Uterus (tissue), 4 donors: Measurements from ENCODE around the gene NELFB. TPM values are rescaled to one million over a fixed set of nuclear protein-coding genes. Genes with fewer than 3 reads are reported as not detected.

ENCODE experiments used
- DNase-seq, 2 donors: peaks; one replicate each; pipeline ENCODE4 v3.0.0-alpha.2; 2019 to 2020
- H3K27ac ChIP-seq, 2 donors: fragments of 200-600 bp; sonication (generic); 1 replicate in 1 of 2; 2 replicates in 1 of 2; pipeline ENCODE4 v1.5.1; 2016 to 2018
- H3K27me3 ChIP-seq, 2 donors: fragments of 200-600 bp; sonication (generic); one replicate each; pipeline ENCODE4 v1.5.1; 2018 to 2019; ENCODE audit warnings: control low read depth in 1 of 2
- H3K36me3 ChIP-seq, 2 donors: fragments of 200-600 bp; sonication (generic); one replicate each; pipeline ENCODE4 v1.5.1; 2019; ENCODE audit warnings: control low read depth in 1 of 2
- H3K4me1 ChIP-seq, 2 donors: fragments of 200-600 bp; sonication (generic); one replicate each; pipeline ENCODE4 v1.5.1; 2018 to 2019; ENCODE audit warnings: control low read depth in 1 of 2
- H3K4me3 ChIP-seq, 2 donors: fragments of 200-600 bp; sonication (generic); 1 replicate in 1 of 2; 2 replicates in 1 of 2; pipeline ENCODE4 v1.5.1; 2018 to 2019; ENCODE audit warnings: mild to moderate bottlenecking in 1 of 2
- H3K9me3 ChIP-seq, 2 donors: fragments of 200-600 bp; sonication (generic); one replicate each; pipeline ENCODE4 v1.5.1; 2019; ENCODE audit warnings: control low read depth in 1 of 2
- CTCF ChIP-seq, 4 experiments: fragments of 200-600 bp in 2 of 4; fragments of 450-650 bp in 2 of 4; sonication (generic) in 2 of 4; IDR thresholded peaks; one replicate each; pipeline ENCODE4 v1.5.1; 2016 to 2019; ENCODE audit warnings: antibody characterized with exemption in 4 of 4, mild to moderate bottlenecking in 2 of 4, moderate library complexity in 1 of 4
- POLR2A ChIP-seq, 2 donors: fragments of 450-650 bp; IDR thresholded peaks; one replicate each; pipeline ENCODE4 v1.6.1; 2016; ENCODE audit warnings: antibody characterized with exemption in 2 of 2, mild to moderate bottlenecking in 1 of 2, moderate library complexity in 1 of 2
- intact Hi-C: fragments of 100-400 bp; cut with DNase I; formaldehyde crosslinking; loops from one replicate; pipeline ENCODE4 v1.15.1; 2023; ENCODE audit warnings: low total_unique reads
- total RNA-seq, 4 donors: library from RNA; depleted of rRNA in 3 of 4; stranded (reverse); fragments of >200 nt in 3 of 4; gene quantifications; one replicate each; pipeline versions ENCODE4 v1.1.0 to v1.2.4, GENCODE V29; 2014 to 2023
- donor health status: DM: yes; HTN: yes; CAD: no.

The NELFB gene
- total RNA-seq, 4 donors from 2014 or later: 17.1 to 46.5 (median 43.2) TPM

GRCh38 chr9:137305060-137305797, 50.1 kb downstream of the NELFB start:
- H3K4me1 ChIP-seq: peaks cover 0 to 38% of the 10 kb centered on the region in 2 donors
- intact Hi-C loops: loop anchor here (10.0 kb wide), 1 partner anchor 110 kb away; no protein-coding TSS in a partner anchor
- peak; percentile 33 to 58 for DNase-seq
- H3K27ac ChIP-seq: peak overlapping the region; percentile 70 to 81
- no peaks in the 10 kb centered on the region for H3K9me3 ChIP-seq
- H3K36me3 ChIP-seq: no peaks in the 10 kb centered on the region
- no peak for TF ChIP-seq CTCF (IDR thresholded peaks at IDR 0.05)
- TF ChIP-seq POLR2A (IDR thresholded peaks at IDR 0.05): no peak
- no peak overlapping the region for H3K4me3 ChIP-seq
- peaks cover 4 to 18% of the 10 kb centered on the region in 2 donors for H3K27me3 ChIP-seq

- peak in 1 of 2 donors; percentile 36 for DNase-seq
- no peak overlapping the region for H3K4me3 ChIP-seq
- H3K36me3 ChIP-seq: no peaks in the 10 kb centered on the region
- no peak for TF ChIP-seq POLR2A (IDR thresholded peaks at IDR 0.05)
- no peak for TF ChIP-seq CTCF (IDR thresholded peaks at IDR 0.05)
- H3K27me3 ChIP-seq: peaks cover 0 to 18% of the 10 kb centered on the region in 2 donors
- peak overlapping the region; percentile 70 to 81 for H3K27ac ChIP-seq
- intact Hi-C loops: loop anchor here (10.0 kb wide), 1 partner anchor 109 kb away; no protein-coding TSS in a partner anchor
- H3K9me3 ChIP-seq: no peaks in the 10 kb centered on the region
- peaks cover 0 to 35% of the 10 kb centered on the region in 2 donors for H3K4me1 ChIP-seq
Observed at GRCh38 chr9:137305798-137306065, 50.6 kb downstream of the NELFB start.

GRCh38 chr9:137306066-137306849, 51.1 kb downstream of the NELFB start:
- H3K9me3 ChIP-seq: no peaks in the 10 kb centered on the region
- peak; percentile 21 to 28 for DNase-seq
- H3K4me1 ChIP-seq: peaks cover 0 to 29% of the 10 kb centered on the region in 2 donors
- H3K27me3 ChIP-seq: peaks cover 0 to 18% of the 10 kb centered on the region in 2 donors
- H3K27ac ChIP-seq: peak overlapping the region; percentile 70 to 81
- H3K36me3 ChIP-seq: no peaks in the 10 kb centered on the region
- no peak overlapping the region for H3K4me3 ChIP-seq
- intact Hi-C loops: loop anchor here (10.0 kb wide), 1 partner anchor 109 kb away; no protein-coding TSS in a partner anchor
- TF ChIP-seq CTCF (IDR thresholded peaks at IDR 0.05): no peak
- no peak for TF ChIP-seq POLR2A (IDR thresholded peaks at IDR 0.05)

- Histone ChIP-seq H3K4me1 (peaks cover 0 to 29% of the 10 kb centered on the region in 2 donors), H3K4me3 (no peak overlapping the region), H3K36me3 (no peaks in the 10 kb centered on the region), H3K27ac (peak overlapping the region; percentile 70 to 81), H3K9me3 (no peaks in the 10 kb centered on the region), H3K27me3 (peaks cover 0 to 18% of the 10 kb centered on the region in 2 donors)
- TF ChIP-seq CTCF (IDR thresholded peaks at IDR 0.05): no peak
- no peak for TF ChIP-seq POLR2A (IDR thresholded peaks at IDR 0.05)
- intact Hi-C loops: loop anchor here (10.0 kb wide), 1 partner anchor 108 kb away; no protein-coding TSS in a partner anchor
- DNase-seq: peak; percentile 16 to 24
Observed at GRCh38 chr9:137306850-137307254, 51.7 kb downstream of the NELFB start.
